ENCODE results near the gene PC. TPM values are rescaled to one million over a fixed set of nuclear protein-coding genes. Genes with fewer than 3 reads are reported as not detected.

The PC gene
- total and polyA plus RNA-seq, 2 experiments from 2014 or later: 47.4 to 78.1 TPM

DNA sequence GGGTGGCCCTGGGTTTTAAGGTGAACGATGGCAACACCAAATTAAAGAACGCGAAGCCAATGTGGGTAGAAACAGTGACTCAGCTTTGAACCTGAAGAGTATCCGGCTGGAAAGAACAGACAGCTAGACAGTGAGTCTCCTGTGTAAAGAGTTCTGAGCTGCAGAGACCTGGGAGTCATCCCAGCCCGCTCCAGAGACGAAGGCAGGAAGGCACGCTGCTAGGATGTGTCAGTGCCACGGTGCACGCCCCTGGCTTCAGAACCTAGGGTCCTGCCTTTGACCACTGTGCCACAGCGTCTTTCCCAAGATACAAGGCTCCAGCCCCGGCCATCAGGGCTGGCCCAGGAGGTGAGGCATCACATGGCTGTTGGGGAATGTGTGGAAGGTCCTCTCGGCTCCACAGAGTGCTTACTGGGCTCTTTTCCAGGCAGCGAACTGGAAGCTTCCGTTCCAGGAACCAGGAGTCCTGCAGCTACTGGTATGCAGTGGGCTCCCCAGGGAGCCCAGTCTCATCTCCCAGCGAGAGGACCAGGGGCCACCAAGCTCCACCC, 71.4 kb downstream of the PC start:
- peaks cover 10% of the 10 kb centered on the region for H3K4me1 ChIP-seq (ENCODE audit: insufficient read depth)
- no peaks in the 10 kb centered on the region for H4K20me1 ChIP-seq (ENCODE audit: insufficient read depth, poor library complexity, severe bottlenecking)
- H3K27ac ChIP-seq: peak overlapping the region; percentile 51
- TF ChIP-seq, protein P1, sequence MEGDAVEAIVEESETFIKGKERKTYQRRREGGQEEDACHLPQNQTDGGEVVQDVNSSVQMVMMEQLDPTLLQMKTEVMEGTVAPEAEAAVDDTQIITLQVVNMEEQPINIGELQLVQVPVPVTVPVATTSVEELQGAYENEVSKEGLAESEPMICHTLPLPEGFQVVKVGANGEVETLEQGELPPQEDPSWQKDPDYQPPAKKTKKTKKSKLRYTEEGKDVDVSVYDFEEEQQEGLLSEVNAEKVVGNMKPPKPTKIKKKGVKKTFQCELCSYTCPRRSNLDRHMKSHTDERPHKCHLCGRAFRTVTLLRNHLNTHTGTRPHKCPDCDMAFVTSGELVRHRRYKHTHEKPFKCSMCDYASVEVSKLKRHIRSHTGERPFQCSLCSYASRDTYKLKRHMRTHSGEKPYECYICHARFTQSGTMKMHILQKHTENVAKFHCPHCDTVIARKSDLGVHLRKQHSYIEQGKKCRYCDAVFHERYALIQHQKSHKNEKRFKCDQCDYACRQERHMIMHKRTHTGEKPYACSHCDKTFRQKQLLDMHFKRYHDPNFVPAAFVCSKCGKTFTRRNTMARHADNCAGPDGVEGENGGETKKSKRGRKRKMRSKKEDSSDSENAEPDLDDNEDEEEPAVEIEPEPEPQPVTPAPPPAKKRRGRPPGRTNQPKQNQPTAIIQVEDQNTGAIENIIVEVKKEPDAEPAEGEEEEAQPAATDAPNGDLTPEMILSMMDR (IDR thresholded peaks at IDR 0.05; ENCODE audit: poor library complexity): no peak
- TF ChIP-seq EZH2 (IDR thresholded peaks at IDR 0.05; ENCODE audit: borderline replicate concordance) (no peak), EZH2phosphoT487 (IDR thresholded peaks at IDR 0.05; ENCODE audit: low read depth, severe bottlenecking, unreplicated experiment) (no peak)
- no peaks in the 10 kb centered on the region for H3K36me3 ChIP-seq (replicated peaks; ENCODE audit: insufficient read depth, low read depth)
- H3K4me2 ChIP-seq: no peak overlapping the region
- H3K79me2 ChIP-seq: peaks cover 8% of the 10 kb centered on the region
- H3K27me3 ChIP-seq: no peaks in the 10 kb centered on the region
- no peaks in the 10 kb centered on the region for H3K9me3 ChIP-seq (ENCODE audit: low read depth)
- no peak overlapping the region for H3K4me3 ChIP-seq
- WGBS (ENCODE audit: low lambda C conversion rate, missing lambda C conversion rate): 82% methylated on average over 15 of the region's 15 CpGs
- H3K9me2 ChIP-seq (replicated peaks; ENCODE audit: insufficient read depth): no peaks in the 10 kb centered on the region
- no peak for DNase-seq (ENCODE audit: low spot score)
- H2AFZ ChIP-seq: no peak overlapping the region

- Histone ChIP-seq H3K4me3 (no peak overlapping the region), H3K4me1 (ENCODE audit: insufficient read depth) (peaks cover 10% of the 10 kb centered on the region), H2AFZ (no peak overlapping the region), H3K9me2 (replicated peaks; ENCODE audit: insufficient read depth) (no peaks in the 10 kb centered on the region), H3K36me3 (replicated peaks; ENCODE audit: insufficient read depth, low read depth) (no peaks in the 10 kb centered on the region), H3K79me2 (peaks cover 1% of the 10 kb centered on the region), H3K27me3 (no peaks in the 10 kb centered on the region), H3K4me2 (no peak overlapping the region), H4K20me1 (ENCODE audit: insufficient read depth, poor library complexity, severe bottlenecking) (no peaks in the 10 kb centered on the region), H3K9me3 (ENCODE audit: low read depth) (no peaks in the 10 kb centered on the region), H3K27ac (peak overlapping the region; percentile 51)
- 69% methylated on average over 7 of the region's 11 CpGs for WGBS (ENCODE audit: low lambda C conversion rate, missing lambda C conversion rate)
- TF ChIP-seq EZH2 (IDR thresholded peaks at IDR 0.05; ENCODE audit: borderline replicate concordance) (no peak), EZH2phosphoT487 (IDR thresholded peaks at IDR 0.05; ENCODE audit: low read depth, severe bottlenecking, unreplicated experiment) (no peak)
- TF ChIP-seq, protein P1 (IDR thresholded peaks at IDR 0.05; ENCODE audit: poor library complexity): no peak
- no peak for DNase-seq (ENCODE audit: low spot score)
Observed at GRCh38 chr11:66885950-66886440, 72.2 kb downstream of the PC start.

DNA sequence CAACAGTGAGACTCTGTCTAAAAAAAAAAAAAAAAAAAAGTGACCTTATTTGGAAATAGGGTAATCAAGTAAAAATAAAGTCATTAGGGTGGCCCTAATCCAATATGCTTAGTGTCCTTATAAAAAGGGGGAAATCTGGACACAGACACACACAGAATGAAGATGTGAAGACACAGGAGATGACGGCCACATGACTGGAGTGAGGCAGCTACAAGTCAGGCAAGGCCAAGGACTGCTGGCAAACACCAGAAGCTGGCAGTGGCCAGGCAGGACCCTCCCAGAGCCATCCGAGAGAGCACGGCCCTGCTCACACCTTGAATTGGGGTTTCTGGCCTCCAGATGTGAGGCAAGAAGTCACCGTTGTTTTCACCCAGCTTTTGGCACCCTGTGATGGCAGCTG, 72.7 kb downstream of the PC start:
- Histone ChIP-seq H3K4me3 (no peak overlapping the region), H3K9me2 (replicated peaks; ENCODE audit: insufficient read depth) (no peaks in the 10 kb centered on the region), H3K9me3 (ENCODE audit: low read depth) (no peaks in the 10 kb centered on the region), H3K36me3 (replicated peaks; ENCODE audit: insufficient read depth, low read depth) (no peaks in the 10 kb centered on the region), H3K27ac (no peak overlapping the region), H3K79me2 (no peaks in the 10 kb centered on the region), H3K4me2 (no peak overlapping the region), H3K4me1 (ENCODE audit: insufficient read depth) (peaks cover 10% of the 10 kb centered on the region), H2AFZ (no peak overlapping the region), H3K27me3 (no peaks in the 10 kb centered on the region), H4K20me1 (ENCODE audit: insufficient read depth, poor library complexity, severe bottlenecking) (no peaks in the 10 kb centered on the region)
- no peak for DNase-seq (ENCODE audit: low spot score)
- TF ChIP-seq EZH2phosphoT487 (IDR thresholded peaks at IDR 0.05; ENCODE audit: low read depth, severe bottlenecking, unreplicated experiment) (no peak), EZH2 (IDR thresholded peaks at IDR 0.05; ENCODE audit: borderline replicate concordance) (no peak)
- TF ChIP-seq, protein P1 (IDR thresholded peaks at IDR 0.05; ENCODE audit: poor library complexity): no peak
- 75% methylated on average over 4 of the region's 4 CpGs for WGBS (ENCODE audit: low lambda C conversion rate, missing lambda C conversion rate)

All from hepatocyte (in vitro differentiated cells).